Vagina (tissue), 2 donors: ENCODE results near the gene CD93. TPM values are rescaled to one million over a fixed set of nuclear protein-coding genes. Genes with fewer than 3 reads are reported as not detected.

Experiments
- DNase-seq, 2 donors: peaks; one replicate each; pipeline ENCODE4 v3.0.0-alpha.2; 2017; ENCODE audit errors: extremely low spot score in 2 of 2
- H3K27ac ChIP-seq: fragments of 200-600 bp; sonication (generic); one replicate; pipeline ENCODE4 v1.5.1; 2019
- H3K27me3 ChIP-seq: fragments of 200-600 bp; sonication (generic); one replicate; pipeline ENCODE4 v1.5.1; 2019
- H3K36me3 ChIP-seq, 2 donors: fragments of 200-600 bp; sonication (generic); one replicate each; pipeline ENCODE4 v1.5.1; 2017 to 2019
- H3K4me1 ChIP-seq: fragments of 200-600 bp; sonication (generic); one replicate; pipeline ENCODE4 v1.5.1; 2019
- H3K4me3 ChIP-seq, 2 donors: fragments of 200-600 bp; sonication (generic); 1 replicate in 1 of 2; 2 replicates in 1 of 2; pipeline ENCODE4 v1.5.1; 2016 to 2019
- H3K9me3 ChIP-seq: fragments of 200-600 bp; sonication (generic); one replicate; pipeline ENCODE4 v1.5.1; 2019
- POLR2A ChIP-seq, 2 donors: fragments of 450-650 bp; IDR thresholded peaks; one replicate each; pipeline ENCODE4 v1.6.1; 2017; ENCODE audit warnings: antibody characterized with exemption in 2 of 2, mild to moderate bottlenecking in 2 of 2, moderate library complexity in 2 of 2
- POLR2AphosphoS5 ChIP-seq, 2 donors: sonication (generic); formaldehyde crosslinking; IDR thresholded peaks; one replicate each; pipeline ENCODE4 v1.9.0; 2017; ENCODE audit warnings: antibody characterized with exemption in 2 of 2, mild to moderate bottlenecking in 2 of 2, low read depth in 1 of 2; ENCODE audit not compliant: insufficient read depth in 1 of 2
- intact Hi-C: fragments of 100-400 bp; cut with DNase I; formaldehyde crosslinking; loops from one replicate; pipeline ENCODE4 v1.15.1; 2023
- total RNA-seq: library from RNA; depleted of rRNA; stranded (reverse); fragments of >200 nt; gene quantifications from one replicate; pipeline ENCODE4 v1.2.3, GENCODE V29; 2016
- TF ChIP-seq, protein P1 (sequence below), 3 experiments: fragments of 450-650 bp in 2 of 3; fragments of 200-600 bp in 1 of 3; sonication (generic) in 1 of 3; IDR thresholded peaks; one replicate each; pipeline ENCODE4 v1.5.1; 2017 to 2019; ENCODE audit warnings: antibody characterized with exemption in 3 of 3, mild to moderate bottlenecking in 2 of 3, moderate library complexity in 2 of 3

Gene CD93
- total RNA-seq, 1 donor from 2014 or later: 45.4 TPM

DNA sequence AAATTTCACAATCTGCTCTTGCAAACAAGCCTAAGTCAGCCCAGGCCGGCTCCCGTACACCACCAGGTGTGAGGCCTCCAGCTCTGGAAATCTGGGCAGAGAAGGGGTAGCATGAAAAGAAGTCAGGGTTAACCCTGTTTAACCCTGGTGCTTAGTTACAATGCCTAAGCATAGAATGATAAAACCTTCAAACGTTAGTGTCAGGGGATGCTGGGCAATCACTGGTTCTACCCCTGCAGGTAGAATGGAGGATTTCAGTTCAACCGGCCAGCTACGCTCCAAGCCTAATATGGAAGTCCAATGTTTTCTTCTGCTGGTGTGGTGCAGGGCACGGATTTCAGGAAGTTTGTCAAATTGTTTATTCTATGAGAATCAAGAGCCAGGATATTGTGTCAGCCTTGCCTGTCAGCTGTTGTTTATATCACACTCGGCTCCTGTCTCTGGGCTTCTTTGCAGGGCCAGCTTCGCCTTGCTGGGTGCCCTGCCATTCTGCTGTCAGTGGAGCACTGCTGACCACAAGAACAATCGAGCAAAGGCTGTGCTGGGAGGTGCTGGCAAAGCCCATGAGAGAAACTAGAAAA lies 20.2 kb upstream of the CD93 start:
- Histone ChIP-seq H3K4me1 (peaks cover 35% of the 10 kb centered on the region), H3K4me3 (no peak overlapping the region), H3K36me3 (no peaks in the 10 kb centered on the region), H3K9me3 (no peaks in the 10 kb centered on the region), H3K27ac (peak overlapping the region; percentile 36), H3K27me3 (no peaks in the 10 kb centered on the region)
- TF ChIP-seq, protein P1, sequence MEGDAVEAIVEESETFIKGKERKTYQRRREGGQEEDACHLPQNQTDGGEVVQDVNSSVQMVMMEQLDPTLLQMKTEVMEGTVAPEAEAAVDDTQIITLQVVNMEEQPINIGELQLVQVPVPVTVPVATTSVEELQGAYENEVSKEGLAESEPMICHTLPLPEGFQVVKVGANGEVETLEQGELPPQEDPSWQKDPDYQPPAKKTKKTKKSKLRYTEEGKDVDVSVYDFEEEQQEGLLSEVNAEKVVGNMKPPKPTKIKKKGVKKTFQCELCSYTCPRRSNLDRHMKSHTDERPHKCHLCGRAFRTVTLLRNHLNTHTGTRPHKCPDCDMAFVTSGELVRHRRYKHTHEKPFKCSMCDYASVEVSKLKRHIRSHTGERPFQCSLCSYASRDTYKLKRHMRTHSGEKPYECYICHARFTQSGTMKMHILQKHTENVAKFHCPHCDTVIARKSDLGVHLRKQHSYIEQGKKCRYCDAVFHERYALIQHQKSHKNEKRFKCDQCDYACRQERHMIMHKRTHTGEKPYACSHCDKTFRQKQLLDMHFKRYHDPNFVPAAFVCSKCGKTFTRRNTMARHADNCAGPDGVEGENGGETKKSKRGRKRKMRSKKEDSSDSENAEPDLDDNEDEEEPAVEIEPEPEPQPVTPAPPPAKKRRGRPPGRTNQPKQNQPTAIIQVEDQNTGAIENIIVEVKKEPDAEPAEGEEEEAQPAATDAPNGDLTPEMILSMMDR (IDR thresholded peaks at IDR 0.05): peak in 1 of 3 experiments; percentile 15
- TF ChIP-seq POLR2A (IDR thresholded peaks at IDR 0.05): no peak
- TF ChIP-seq POLR2AphosphoS5 (IDR thresholded peaks at IDR 0.05; ENCODE audit: insufficient read depth in 1 of 2, low read depth in 1 of 2): peak; percentile 17 to 44
- no peak for DNase-seq
- intact Hi-C loops: no loop called here

DNA sequence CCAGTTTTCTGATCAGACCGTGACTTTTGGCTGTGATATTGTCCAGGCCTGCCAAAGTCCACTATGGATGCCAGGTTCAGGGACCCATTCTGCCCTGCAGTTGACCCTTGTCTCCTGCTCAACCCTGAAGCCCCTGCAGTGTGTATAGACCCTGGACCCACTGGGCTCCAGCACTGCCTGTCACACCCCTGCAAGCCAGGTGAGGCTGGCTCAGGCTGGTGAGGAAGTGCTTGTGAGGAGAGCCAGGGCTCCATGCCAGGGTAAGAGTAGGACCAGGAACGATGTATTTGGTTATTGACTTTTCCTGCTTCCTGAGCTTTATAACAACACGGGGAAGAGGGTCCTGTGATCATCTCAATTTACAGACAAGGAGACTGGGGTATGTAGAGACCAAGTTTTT lies 19.1 kb upstream of the CD93 start:
- H3K27ac ChIP-seq: no peak overlapping the region
- no peaks in the 10 kb centered on the region for H3K27me3 ChIP-seq
- no peak overlapping the region for H3K4me3 ChIP-seq
- H3K4me1 ChIP-seq: peaks cover 42% of the 10 kb centered on the region
- intact Hi-C loops: no loop called here
- TF ChIP-seq, protein P1 (IDR thresholded peaks at IDR 0.05): no peak
- no peak for TF ChIP-seq POLR2A (IDR thresholded peaks at IDR 0.05)
- no peak for TF ChIP-seq POLR2AphosphoS5 (IDR thresholded peaks at IDR 0.05; ENCODE audit: insufficient read depth in 1 of 2, low read depth in 1 of 2)
- no peaks in the 10 kb centered on the region for H3K36me3 ChIP-seq
- DNase-seq: no peak
- no peaks in the 10 kb centered on the region for H3K9me3 ChIP-seq

DNA sequence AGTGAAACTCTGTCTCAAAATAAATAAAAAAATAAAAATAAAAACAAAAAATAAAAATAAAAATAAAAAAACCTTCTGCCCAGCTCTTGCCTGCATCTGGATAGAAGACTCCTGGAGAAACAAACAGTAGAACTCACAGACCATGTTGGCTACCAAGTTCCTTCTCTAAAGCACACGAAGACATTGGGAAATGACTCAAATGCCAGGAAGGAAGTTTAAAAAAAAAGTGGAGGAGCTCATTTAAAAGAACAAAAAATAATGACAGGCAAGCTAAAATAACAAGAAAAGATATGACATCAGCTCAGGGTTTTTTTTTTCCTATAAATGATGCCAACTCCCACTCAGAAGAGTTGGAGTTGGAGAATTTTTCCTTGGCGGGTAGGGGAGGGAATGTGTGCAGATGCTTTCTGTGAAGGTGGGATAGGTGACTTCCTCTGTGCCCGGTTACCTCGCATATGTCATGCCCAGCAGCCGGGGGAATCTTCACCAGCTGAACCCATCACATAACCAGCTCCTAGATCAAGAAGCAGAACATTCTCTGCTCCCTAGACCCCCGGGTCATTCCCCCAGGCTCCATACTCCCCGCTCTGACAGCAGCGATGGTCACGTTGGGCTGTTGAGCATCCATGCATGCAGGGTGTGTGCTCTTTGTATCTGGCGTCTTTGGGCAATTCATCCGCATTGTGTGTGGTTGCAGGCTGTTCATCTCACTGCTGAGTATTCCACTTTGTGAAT lies 17.3 kb upstream of the CD93 start:
- H3K9me3 ChIP-seq: no peaks in the 10 kb centered on the region
- intact Hi-C loops: no loop called here
- no peaks in the 10 kb centered on the region for H3K36me3 ChIP-seq
- TF ChIP-seq, protein P1 (IDR thresholded peaks at IDR 0.05): no peak
- TF ChIP-seq POLR2AphosphoS5 (IDR thresholded peaks at IDR 0.05; ENCODE audit: insufficient read depth in 1 of 2, low read depth in 1 of 2): peak in 1 of 2 donors; percentile 84
- no peak for TF ChIP-seq POLR2A (IDR thresholded peaks at IDR 0.05)
- DNase-seq: no peak
- H3K27ac ChIP-seq: peak overlapping the region; percentile 42
- H3K27me3 ChIP-seq: no peaks in the 10 kb centered on the region
- H3K4me3 ChIP-seq: no peak overlapping the region
- H3K4me1 ChIP-seq: peaks cover 57% of the 10 kb centered on the region

DNA sequence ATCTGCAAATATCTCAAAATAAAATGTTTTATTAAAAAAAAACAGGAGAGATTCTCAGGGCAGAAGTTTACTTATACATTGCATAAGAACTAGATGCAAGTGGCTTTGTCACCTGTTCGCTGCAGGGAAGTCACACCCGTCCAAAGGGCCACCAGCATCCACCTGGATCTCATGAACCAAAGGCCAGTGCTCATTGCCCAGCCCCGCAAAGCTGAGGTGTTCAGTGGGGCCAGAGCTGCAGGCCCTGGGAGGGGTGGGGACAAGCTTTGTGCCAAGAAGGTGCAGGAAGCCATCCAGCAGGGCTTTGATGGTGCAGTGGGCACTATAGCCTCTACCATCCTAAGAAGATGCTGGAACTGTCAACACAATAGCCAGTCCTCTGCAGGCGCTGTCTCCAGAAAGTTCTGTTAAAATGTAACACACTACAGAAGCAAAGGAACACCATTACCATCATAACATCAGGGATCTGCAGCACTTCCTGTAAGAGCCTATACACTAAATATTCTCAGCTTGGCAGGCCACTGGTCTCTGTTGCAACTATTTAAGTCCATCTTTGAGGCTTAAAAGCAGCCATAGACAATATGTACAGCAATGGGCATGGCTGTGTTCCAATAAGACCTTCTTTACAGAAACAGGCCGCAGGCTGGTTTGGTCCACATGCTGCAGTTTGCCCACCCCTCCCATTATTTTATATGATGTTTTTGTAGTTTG lies 15.7 kb upstream of the CD93 start:
- no peak for DNase-seq
- no peak overlapping the region for H3K4me3 ChIP-seq
- no peaks in the 10 kb centered on the region for H3K9me3 ChIP-seq
- no peaks in the 10 kb centered on the region for H3K36me3 ChIP-seq
- H3K27ac ChIP-seq: peak overlapping the region; percentile 42
- TF ChIP-seq, protein P1 (IDR thresholded peaks at IDR 0.05): no peak
- no peak for TF ChIP-seq POLR2AphosphoS5 (IDR thresholded peaks at IDR 0.05; ENCODE audit: insufficient read depth in 1 of 2, low read depth in 1 of 2)
- TF ChIP-seq POLR2A (IDR thresholded peaks at IDR 0.05): no peak
- no peaks in the 10 kb centered on the region for H3K27me3 ChIP-seq
- intact Hi-C loops: no loop called here
- H3K4me1 ChIP-seq: peaks cover 65% of the 10 kb centered on the region
